SK-N-SH (cell line): ENCODE measurements around the gene TMEM51. TPM values are rescaled to one million over a fixed set of nuclear protein-coding genes. Genes with fewer than 3 reads are reported as not detected.

Experiments used
- CTCF ChIA-PET: fragments of 300-600, 350-600 bp; formaldehyde crosslinking; extraction: SDS; loops from one replicate; lab custom pipeline; 2021; lab: Yijun Ruan, JAX
- POLR2A ChIA-PET: fragments of 350-600 bp; sonication (Branson Sonifier 250); formaldehyde crosslinking; extraction: SDS; loops from one replicate; lab custom pipeline; 2020; ENCODE audit warnings: antibody characterized with exemption, inconsistent platforms; lab: Yijun Ruan, JAX
- DNase-seq: peaks from one replicate; pipeline ENCODE4 v3.0.0; 2012
- H2AFZ ChIP-seq: fragments of 200-600 bp; sonication (generic); 2 replicates; pipeline ENCODE4 v1.8.1; 2016; ENCODE audit warnings: antibody characterized with exemption, mild to moderate bottlenecking, low read depth
- H3F3A ChIP-seq: fragments of 200-600 bp; sonication (generic); replicated peaks from 2 replicates; pipeline ENCODE3; 2016; ENCODE audit warnings: antibody characterized with exemption, mild to moderate bottlenecking; ENCODE audit not compliant: insufficient read depth
- H3K27ac ChIP-seq, 2 experiments: fragments of 200-500 bp in 1 of 2; fragments of 200-600 bp in 1 of 2; sonication (Bioruptor generic) in 1 of 2; sonication (generic), shearing (Covaris generic) in 1 of 2; 2 replicates each; pipeline versions ENCODE4 v1.5.1 to v1.6.1; 2014 to 2016; ENCODE audit warnings: low read depth in 2 of 2, inconsistent platforms in 1 of 2, low read length in 1 of 2, mild to moderate bottlenecking in 1 of 2, mixed read lengths in 1 of 2
- H3K27me3 ChIP-seq: fragments of 200-600 bp; sonication (generic), shearing (Covaris generic); 2 replicates; pipeline ENCODE4 v1.6.1; 2016; ENCODE audit warnings: mixed run types; ENCODE audit not compliant: insufficient read depth
- H3K36me3 ChIP-seq, 2 experiments: fragments of 200-500 bp in 1 of 2; fragments of 200-600 bp in 1 of 2; sonication (Bioruptor generic) in 1 of 2; sonication (generic) in 1 of 2; replicated peaks in 1 of 2; 2 replicates each; pipeline versions ENCODE3 to v1.5.1; 2014 to 2016; ENCODE audit warnings: low read length in 1 of 2, mild to moderate bottlenecking in 1 of 2; ENCODE audit not compliant: insufficient read depth in 2 of 2, control insufficient read depth in 1 of 2
- H3K4me1 ChIP-seq, 2 experiments: fragments of 200-500 bp in 1 of 2; fragments of 200-600 bp in 1 of 2; sonication (Bioruptor generic) in 1 of 2; sonication (generic), shearing (Covaris generic) in 1 of 2; 2 replicates each; pipeline versions ENCODE4 v1.5.1 to v1.6.1; 2014 to 2016; ENCODE audit warnings: low read depth in 1 of 2, low read length in 1 of 2, mixed run types in 1 of 2; ENCODE audit not compliant: insufficient read depth in 2 of 2, control insufficient read depth in 1 of 2
- H3K4me2 ChIP-seq: fragments of 200-600 bp; sonication (generic), shearing (Covaris generic); 2 replicates; pipeline ENCODE4 v1.6.1; 2017; ENCODE audit warnings: mixed run types
- H3K4me3 ChIP-seq, 2 experiments: fragments of 200-500 bp in 1 of 2; fragments of 200-600 bp in 1 of 2; sonication (Bioruptor generic) in 1 of 2; sonication (generic), shearing (Covaris generic) in 1 of 2; 2 replicates each; pipeline versions ENCODE4 v1.5.1 to v1.8.1; 2014 to 2016; ENCODE audit warnings: low read depth in 2 of 2, inconsistent platforms in 1 of 2, low read length in 1 of 2, mild to moderate bottlenecking in 1 of 2, mixed read lengths in 1 of 2, moderate library complexity in 1 of 2
- H3K79me2 ChIP-seq: fragments of 200-600 bp; sonication (generic); 2 replicates; pipeline ENCODE4 v1.8.1; 2017; ENCODE audit warnings: mild to moderate bottlenecking; ENCODE audit not compliant: insufficient read depth
- H3K9ac ChIP-seq: fragments of 200-600 bp; sonication (generic); 2 replicates; pipeline ENCODE4 v1.6.1; 2017; ENCODE audit warnings: mixed run types
- H3K9me2 ChIP-seq: fragments of 200-600 bp; sonication (generic); 2 replicates; pipeline ENCODE4 v1.6.1; 2017; ENCODE audit warnings: mixed run types
- H3K9me3 ChIP-seq: fragments of 200-600 bp; sonication (generic); 2 replicates; pipeline ENCODE4 v1.6.1; 2017; ENCODE audit warnings: mixed run types, mild to moderate bottlenecking, moderate library complexity
- H4K20me1 ChIP-seq: fragments of 200-600 bp; sonication (generic); 2 replicates; pipeline ENCODE4 v1.6.1; 2017; ENCODE audit warnings: mild to moderate bottlenecking, mixed run types; ENCODE audit not compliant: insufficient read depth
- CHD2 ChIP-seq: fragments of 150-350 bp; IDR thresholded peaks from 2 replicates; pipeline ENCODE4 v1.6.1; 2018; ENCODE audit warnings: low read length; ENCODE audit not compliant: partially characterized antibody
- ELF1 ChIP-seq: IDR thresholded peaks from 2 replicates; pipeline ENCODE4 v1.4.0; 2012
- FOXJ3 ChIP-seq: sonication (generic); formaldehyde crosslinking; IDR thresholded peaks from 2 replicates; pipeline ENCODE4 v1.5.1; 2020; ENCODE audit warnings: mild to moderate bottlenecking, missing genetic modification reagents
- FOXM1 ChIP-seq: IDR thresholded peaks from 2 replicates; pipeline ENCODE4 v1.4.0; 2012; ENCODE audit warnings: low read depth, mild to moderate bottlenecking
- GABPA ChIP-seq: IDR thresholded peaks from 2 replicates; pipeline ENCODE4 v1.4.0; 2012; ENCODE audit warnings: low read depth, mild to moderate bottlenecking
- GATA2 ChIP-seq: sonication (generic); formaldehyde crosslinking; IDR thresholded peaks from 2 replicates; pipeline ENCODE4 v1.5.0; 2020; ENCODE audit warnings: mild to moderate bottlenecking, missing genetic modification reagents
- JUND ChIP-seq: IDR thresholded peaks from 2 replicates; pipeline ENCODE4 v1.4.0; 2012
- MAX ChIP-seq: IDR thresholded peaks from 2 replicates; pipeline ENCODE4 v1.4.0; 2012; ENCODE audit warnings: low read depth
- NFIC ChIP-seq: IDR thresholded peaks from 2 replicates; pipeline ENCODE4 v1.4.0; 2012; ENCODE audit warnings: borderline replicate concordance
- NRF1 ChIP-seq: IDR thresholded peaks from 2 replicates; pipeline ENCODE4 v1.6.1; 2012; ENCODE audit warnings: low read depth, mild to moderate bottlenecking, low read length
- PBX3 ChIP-seq: IDR thresholded peaks from 2 replicates; pipeline ENCODE4; 2012
- RAD21 ChIP-seq: IDR thresholded peaks from 2 replicates; pipeline ENCODE4 v1.6.1; 2012; ENCODE audit warnings: mild to moderate bottlenecking, low read length
- RFX5 ChIP-seq: IDR thresholded peaks from 2 replicates; pipeline ENCODE4 v1.6.1; 2012; ENCODE audit warnings: mild to moderate bottlenecking, improper control_type of control experiment, low read length
- TAF1 ChIP-seq: IDR thresholded peaks from 2 replicates; pipeline ENCODE4 v1.6.1; 2012; ENCODE audit warnings: low read depth, mild to moderate bottlenecking, low read length, moderate library complexity, borderline replicate concordance
- TCF12 ChIP-seq: IDR thresholded peaks from 2 replicates; pipeline ENCODE4 v1.4.0; 2012
- USF1 ChIP-seq: IDR thresholded peaks from 2 replicates; pipeline ENCODE4 v1.4.0; 2012; ENCODE audit warnings: low read depth, borderline replicate concordance
- WGBS: methylation state at CpG from one replicate; pipeline ENCODE4 v1.1.6; 2017; ENCODE audit warnings: low lambda C conversion rate; 5-methylcytosine and 5-hydroxymethylcytosine counted together
- polyA plus RNA-seq, 3 experiments: library from polyadenylated mRNA; depleted of rRNA; stranded (reverse); fragments of >200 nt; gene quantifications; 2 replicates each; pipeline ENCODE4 v1.2.3, GENCODE V29; 2012
- TF ChIP-seq, protein P1 (sequence below): IDR thresholded peaks from 2 replicates; pipeline ENCODE4 v1.6.1; 2012; ENCODE audit warnings: mild to moderate bottlenecking, low read depth, low read length, moderate library complexity
- TF ChIP-seq, protein P2 (sequence below): IDR thresholded peaks from 2 replicates; pipeline ENCODE4 v1.4.0; 2012; ENCODE audit warnings: low read depth, borderline replicate concordance
- TF ChIP-seq, protein P3 (sequence below): fragments of 150-350 bp; IDR thresholded peaks from 2 replicates; pipeline ENCODE4 v1.6.1; 2016; ENCODE audit warnings: mild to moderate bottlenecking, low read depth, low read length
- TF ChIP-seq, protein P4 (sequence below): fragments of 200-600 bp; sonication (generic); IDR thresholded peaks from 2 replicates; pipeline ENCODE4 v1.6.1; 2017; ENCODE audit warnings: antibody characterized with exemption, mild to moderate bottlenecking, moderate library complexity

The TMEM51 gene
- polyA plus RNA-seq, 1 of the 3 experiments (the other 2 are of a cell fraction) = 25.6 TPM

DNA sequence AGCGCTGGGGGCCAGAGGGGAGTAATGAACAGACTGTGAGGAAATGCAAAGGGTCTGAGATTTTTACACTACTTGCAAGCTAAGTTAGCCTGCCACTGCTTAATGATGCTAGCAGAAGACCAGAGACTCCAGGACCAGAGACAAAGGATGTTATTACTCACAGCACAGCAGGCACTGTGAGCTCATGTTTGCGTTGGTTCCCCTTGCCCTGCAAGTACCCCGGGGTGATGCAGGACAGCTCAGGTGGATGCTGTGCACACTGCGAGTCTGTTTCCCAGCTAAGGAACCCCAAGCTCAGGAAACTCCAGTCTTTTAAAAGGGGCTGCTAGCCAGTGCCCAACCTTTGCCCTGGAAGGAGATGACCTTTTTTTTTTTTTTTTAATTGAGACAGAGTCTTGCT is 94.7 kb downstream of the TMEM51 start (continued):
- TF ChIP-seq PBX3 (no peak), FOXM1 (no peak)

DNA sequence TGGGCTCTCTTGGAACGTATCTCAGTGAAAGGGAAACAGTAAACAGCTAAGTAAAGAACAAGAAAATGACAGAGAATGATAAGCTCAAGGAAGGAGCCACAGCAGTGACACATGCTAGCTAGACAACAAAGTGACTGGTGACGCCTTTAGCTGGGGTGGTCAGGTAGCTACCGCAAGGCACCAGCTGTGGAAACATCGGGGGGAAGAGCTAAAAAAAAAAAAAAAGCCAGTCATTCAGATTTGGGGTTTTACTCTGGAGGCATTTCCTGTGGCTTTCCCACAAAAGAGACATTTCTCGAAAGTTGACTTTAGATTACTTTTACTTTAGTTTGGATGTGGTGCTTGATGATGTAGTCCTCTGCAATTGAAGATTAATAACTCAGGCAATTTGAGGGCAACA is 95.5 kb downstream of the TMEM51 start:
- H3K9me2 ChIP-seq = no peaks in the 10 kb centered on the region
- no peak overlapping the region for H3K9ac ChIP-seq
- no peaks in the 10 kb centered on the region for H3K27me3 ChIP-seq
- no peak overlapping the region for H3K4me2 ChIP-seq
- ChIA-PET CTCF (interaction anchor here (3.4 kb wide), 1 partner anchor 23 kb away, joined by 18 read pairs; no protein-coding TSS in a partner anchor), POLR2A (no interaction called here)
- TF ChIP-seq NFIC (no peak), GATA2 (no peak), TCF12 (no peak), FOXJ3 (CRISPR knock-in tag) (no peak), GABPA (no peak), RAD21 (no peak), CHD2 (no peak), RFX5 (no peak), MAX (no peak), NRF1 (no peak), JUND (no peak), USF1 (no peak), TAF1 (no peak), ELF1 (no peak), PBX3 (no peak)
- TF ChIP-seq, protein P1, sequence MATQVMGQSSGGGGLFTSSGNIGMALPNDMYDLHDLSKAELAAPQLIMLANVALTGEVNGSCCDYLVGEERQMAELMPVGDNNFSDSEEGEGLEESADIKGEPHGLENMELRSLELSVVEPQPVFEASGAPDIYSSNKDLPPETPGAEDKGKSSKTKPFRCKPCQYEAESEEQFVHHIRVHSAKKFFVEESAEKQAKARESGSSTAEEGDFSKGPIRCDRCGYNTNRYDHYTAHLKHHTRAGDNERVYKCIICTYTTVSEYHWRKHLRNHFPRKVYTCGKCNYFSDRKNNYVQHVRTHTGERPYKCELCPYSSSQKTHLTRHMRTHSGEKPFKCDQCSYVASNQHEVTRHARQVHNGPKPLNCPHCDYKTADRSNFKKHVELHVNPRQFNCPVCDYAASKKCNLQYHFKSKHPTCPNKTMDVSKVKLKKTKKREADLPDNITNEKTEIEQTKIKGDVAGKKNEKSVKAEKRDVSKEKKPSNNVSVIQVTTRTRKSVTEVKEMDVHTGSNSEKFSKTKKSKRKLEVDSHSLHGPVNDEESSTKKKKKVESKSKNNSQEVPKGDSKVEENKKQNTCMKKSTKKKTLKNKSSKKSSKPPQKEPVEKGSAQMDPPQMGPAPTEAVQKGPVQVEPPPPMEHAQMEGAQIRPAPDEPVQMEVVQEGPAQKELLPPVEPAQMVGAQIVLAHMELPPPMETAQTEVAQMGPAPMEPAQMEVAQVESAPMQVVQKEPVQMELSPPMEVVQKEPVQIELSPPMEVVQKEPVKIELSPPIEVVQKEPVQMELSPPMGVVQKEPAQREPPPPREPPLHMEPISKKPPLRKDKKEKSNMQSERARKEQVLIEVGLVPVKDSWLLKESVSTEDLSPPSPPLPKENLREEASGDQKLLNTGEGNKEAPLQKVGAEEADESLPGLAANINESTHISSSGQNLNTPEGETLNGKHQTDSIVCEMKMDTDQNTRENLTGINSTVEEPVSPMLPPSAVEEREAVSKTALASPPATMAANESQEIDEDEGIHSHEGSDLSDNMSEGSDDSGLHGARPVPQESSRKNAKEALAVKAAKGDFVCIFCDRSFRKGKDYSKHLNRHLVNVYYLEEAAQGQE = no peak
- TF ChIP-seq, protein P2, sequence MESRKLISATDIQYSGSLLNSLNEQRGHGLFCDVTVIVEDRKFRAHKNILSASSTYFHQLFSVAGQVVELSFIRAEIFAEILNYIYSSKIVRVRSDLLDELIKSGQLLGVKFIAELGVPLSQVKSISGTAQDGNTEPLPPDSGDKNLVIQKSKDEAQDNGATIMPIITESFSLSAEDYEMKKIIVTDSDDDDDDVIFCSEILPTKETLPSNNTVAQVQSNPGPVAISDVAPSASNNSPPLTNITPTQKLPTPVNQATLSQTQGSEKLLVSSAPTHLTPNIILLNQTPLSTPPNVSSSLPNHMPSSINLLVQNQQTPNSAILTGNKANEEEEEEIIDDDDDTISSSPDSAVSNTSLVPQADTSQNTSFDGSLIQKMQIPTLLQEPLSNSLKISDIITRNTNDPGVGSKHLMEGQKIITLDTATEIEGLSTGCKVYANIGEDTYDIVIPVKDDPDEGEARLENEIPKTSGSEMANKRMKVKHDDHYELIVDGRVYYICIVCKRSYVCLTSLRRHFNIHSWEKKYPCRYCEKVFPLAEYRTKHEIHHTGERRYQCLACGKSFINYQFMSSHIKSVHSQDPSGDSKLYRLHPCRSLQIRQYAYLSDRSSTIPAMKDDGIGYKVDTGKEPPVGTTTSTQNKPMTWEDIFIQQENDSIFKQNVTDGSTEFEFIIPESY = no peak
- TF ChIP-seq, protein P3, sequence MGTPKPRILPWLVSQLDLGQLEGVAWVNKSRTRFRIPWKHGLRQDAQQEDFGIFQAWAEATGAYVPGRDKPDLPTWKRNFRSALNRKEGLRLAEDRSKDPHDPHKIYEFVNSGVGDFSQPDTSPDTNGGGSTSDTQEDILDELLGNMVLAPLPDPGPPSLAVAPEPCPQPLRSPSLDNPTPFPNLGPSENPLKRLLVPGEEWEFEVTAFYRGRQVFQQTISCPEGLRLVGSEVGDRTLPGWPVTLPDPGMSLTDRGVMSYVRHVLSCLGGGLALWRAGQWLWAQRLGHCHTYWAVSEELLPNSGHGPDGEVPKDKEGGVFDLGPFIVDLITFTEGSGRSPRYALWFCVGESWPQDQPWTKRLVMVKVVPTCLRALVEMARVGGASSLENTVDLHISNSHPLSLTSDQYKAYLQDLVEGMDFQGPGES = no peak
- TF ChIP-seq, protein P4, sequence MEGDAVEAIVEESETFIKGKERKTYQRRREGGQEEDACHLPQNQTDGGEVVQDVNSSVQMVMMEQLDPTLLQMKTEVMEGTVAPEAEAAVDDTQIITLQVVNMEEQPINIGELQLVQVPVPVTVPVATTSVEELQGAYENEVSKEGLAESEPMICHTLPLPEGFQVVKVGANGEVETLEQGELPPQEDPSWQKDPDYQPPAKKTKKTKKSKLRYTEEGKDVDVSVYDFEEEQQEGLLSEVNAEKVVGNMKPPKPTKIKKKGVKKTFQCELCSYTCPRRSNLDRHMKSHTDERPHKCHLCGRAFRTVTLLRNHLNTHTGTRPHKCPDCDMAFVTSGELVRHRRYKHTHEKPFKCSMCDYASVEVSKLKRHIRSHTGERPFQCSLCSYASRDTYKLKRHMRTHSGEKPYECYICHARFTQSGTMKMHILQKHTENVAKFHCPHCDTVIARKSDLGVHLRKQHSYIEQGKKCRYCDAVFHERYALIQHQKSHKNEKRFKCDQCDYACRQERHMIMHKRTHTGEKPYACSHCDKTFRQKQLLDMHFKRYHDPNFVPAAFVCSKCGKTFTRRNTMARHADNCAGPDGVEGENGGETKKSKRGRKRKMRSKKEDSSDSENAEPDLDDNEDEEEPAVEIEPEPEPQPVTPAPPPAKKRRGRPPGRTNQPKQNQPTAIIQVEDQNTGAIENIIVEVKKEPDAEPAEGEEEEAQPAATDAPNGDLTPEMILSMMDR = no peak
- peaks cover 0 to 14% of the 10 kb centered on the region in 2 experiments; a peak in 1 of 4 replicates for H3K4me1 ChIP-seq
- no peak for DNase-seq
- no peaks in the 10 kb centered on the region for H4K20me1 ChIP-seq
- no peaks in the 10 kb centered on the region for H3K79me2 ChIP-seq
- H2AFZ ChIP-seq = no peak overlapping the region
- no peaks in the 10 kb centered on the region for H3K9me3 ChIP-seq
- no peaks in the 10 kb centered on the region for H3F3A ChIP-seq
- WGBS = 86% methylated on average over 5 of the region's 5 CpGs
- H3K4me3 ChIP-seq = no peak overlapping the region
- no peaks in the 10 kb centered on the region for H3K36me3 ChIP-seq
- H3K27ac ChIP-seq = no peak overlapping the region
